ENCODE results near the gene CEACAM19. TPM values are rescaled to one million over a fixed set of nuclear protein-coding genes. Genes with fewer than 3 reads are reported as not detected.
"Not testable (repeated sequence)": the region's sequence is repeated elsewhere in the genome, so short reads cannot be mapped to it uniquely, and the experiment has no call there.

CEACAM19 gene
- total RNA-seq, 1 experiment from 2014 or later, result 1.2 TPM

GRCh38 chr19:44623626-44624025, 47.7 kb upstream of the CEACAM19 start:
- CTCF ChIA-PET, result no interaction called here
- intact Hi-C loops (cut with micrococcal nuclease; ENCODE audit: unreplicated experiment) (no loop called here), in situ Hi-C loops (cut with HindIII; ENCODE audit: low pct_unique_long_range_greater_than_20kb, low sequenced_read_pairs) (no loop called here)
- no peaks in the 10 kb centered on the region for H3K36me3 ChIP-seq (ENCODE audit: control insufficient read depth, insufficient read depth, low read length)
- TF ChIP-seq POLR2AphosphoS5 (IDR thresholded peaks at IDR 0.05; ENCODE audit: low read depth, low read length) (no peak), TCF7L2 (IDR thresholded peaks at IDR 0.05; ENCODE audit: low read depth, low read length) (no peak), SIN3A (IDR thresholded peaks at IDR 0.05; ENCODE audit: borderline replicate concordance, insufficient read depth, low read depth, low read length) (no peak)
- TF ChIP-seq, protein P1, sequence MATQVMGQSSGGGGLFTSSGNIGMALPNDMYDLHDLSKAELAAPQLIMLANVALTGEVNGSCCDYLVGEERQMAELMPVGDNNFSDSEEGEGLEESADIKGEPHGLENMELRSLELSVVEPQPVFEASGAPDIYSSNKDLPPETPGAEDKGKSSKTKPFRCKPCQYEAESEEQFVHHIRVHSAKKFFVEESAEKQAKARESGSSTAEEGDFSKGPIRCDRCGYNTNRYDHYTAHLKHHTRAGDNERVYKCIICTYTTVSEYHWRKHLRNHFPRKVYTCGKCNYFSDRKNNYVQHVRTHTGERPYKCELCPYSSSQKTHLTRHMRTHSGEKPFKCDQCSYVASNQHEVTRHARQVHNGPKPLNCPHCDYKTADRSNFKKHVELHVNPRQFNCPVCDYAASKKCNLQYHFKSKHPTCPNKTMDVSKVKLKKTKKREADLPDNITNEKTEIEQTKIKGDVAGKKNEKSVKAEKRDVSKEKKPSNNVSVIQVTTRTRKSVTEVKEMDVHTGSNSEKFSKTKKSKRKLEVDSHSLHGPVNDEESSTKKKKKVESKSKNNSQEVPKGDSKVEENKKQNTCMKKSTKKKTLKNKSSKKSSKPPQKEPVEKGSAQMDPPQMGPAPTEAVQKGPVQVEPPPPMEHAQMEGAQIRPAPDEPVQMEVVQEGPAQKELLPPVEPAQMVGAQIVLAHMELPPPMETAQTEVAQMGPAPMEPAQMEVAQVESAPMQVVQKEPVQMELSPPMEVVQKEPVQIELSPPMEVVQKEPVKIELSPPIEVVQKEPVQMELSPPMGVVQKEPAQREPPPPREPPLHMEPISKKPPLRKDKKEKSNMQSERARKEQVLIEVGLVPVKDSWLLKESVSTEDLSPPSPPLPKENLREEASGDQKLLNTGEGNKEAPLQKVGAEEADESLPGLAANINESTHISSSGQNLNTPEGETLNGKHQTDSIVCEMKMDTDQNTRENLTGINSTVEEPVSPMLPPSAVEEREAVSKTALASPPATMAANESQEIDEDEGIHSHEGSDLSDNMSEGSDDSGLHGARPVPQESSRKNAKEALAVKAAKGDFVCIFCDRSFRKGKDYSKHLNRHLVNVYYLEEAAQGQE (IDR thresholded peaks at IDR 0.05; ENCODE audit: insufficient read depth in 1 of 2, low read depth in 2 of 2, low read length in 1 of 2), result no peak
- TF ChIP-seq, protein P2, sequence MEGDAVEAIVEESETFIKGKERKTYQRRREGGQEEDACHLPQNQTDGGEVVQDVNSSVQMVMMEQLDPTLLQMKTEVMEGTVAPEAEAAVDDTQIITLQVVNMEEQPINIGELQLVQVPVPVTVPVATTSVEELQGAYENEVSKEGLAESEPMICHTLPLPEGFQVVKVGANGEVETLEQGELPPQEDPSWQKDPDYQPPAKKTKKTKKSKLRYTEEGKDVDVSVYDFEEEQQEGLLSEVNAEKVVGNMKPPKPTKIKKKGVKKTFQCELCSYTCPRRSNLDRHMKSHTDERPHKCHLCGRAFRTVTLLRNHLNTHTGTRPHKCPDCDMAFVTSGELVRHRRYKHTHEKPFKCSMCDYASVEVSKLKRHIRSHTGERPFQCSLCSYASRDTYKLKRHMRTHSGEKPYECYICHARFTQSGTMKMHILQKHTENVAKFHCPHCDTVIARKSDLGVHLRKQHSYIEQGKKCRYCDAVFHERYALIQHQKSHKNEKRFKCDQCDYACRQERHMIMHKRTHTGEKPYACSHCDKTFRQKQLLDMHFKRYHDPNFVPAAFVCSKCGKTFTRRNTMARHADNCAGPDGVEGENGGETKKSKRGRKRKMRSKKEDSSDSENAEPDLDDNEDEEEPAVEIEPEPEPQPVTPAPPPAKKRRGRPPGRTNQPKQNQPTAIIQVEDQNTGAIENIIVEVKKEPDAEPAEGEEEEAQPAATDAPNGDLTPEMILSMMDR (IDR thresholded peaks at IDR 0.05), result no peak
- no peaks in the 10 kb centered on the region for H3K27me3 ChIP-seq (ENCODE audit: control insufficient read depth, insufficient read depth, low read length)
- no peak overlapping the region for H3K4me3 ChIP-seq (ENCODE audit: low read depth in 2 of 2, low read length in 2 of 2)
- DNase-seq (ENCODE audit: low read depth, low spot score) (no peak), ATAC-seq (no peak)
- H3K4me1 ChIP-seq (ENCODE audit: control insufficient read depth, insufficient read depth, low read length), result no peaks in the 10 kb centered on the region
- no TSS peak for BruUV-seq (replicated peaks)
- H3K9me3 ChIP-seq (ENCODE audit: control insufficient read depth, insufficient read depth, low read depth, low read length), result no peaks in the 10 kb centered on the region
- POLR2A ChIA-PET, result no interaction called here
- no peak overlapping the region for H3K27ac ChIP-seq (ENCODE audit: low read length)

GRCh38 chr19:44624840-44625354, 46.4 kb upstream of the CEACAM19 start:
- in situ Hi-C loops (cut with HindIII; ENCODE audit: low pct_unique_long_range_greater_than_20kb, low sequenced_read_pairs), result no loop called here
- H3K27me3 ChIP-seq (ENCODE audit: control insufficient read depth, insufficient read depth, low read length), result no peaks in the 10 kb centered on the region

GRCh38 chr19:44625637-44626036, 45.6 kb upstream of the CEACAM19 start:
- CTCF ChIA-PET; H3K36me3 ChIP-seq (ENCODE audit: control insufficient read depth, insufficient read depth, low read length); H3K27me3 ChIP-seq (ENCODE audit: control insufficient read depth, insufficient read depth, low read length); H3K4me1 ChIP-seq (ENCODE audit: control insufficient read depth, insufficient read depth, low read length); ATAC-seq; intact Hi-C loops (cut with micrococcal nuclease; ENCODE audit: unreplicated experiment); H3K4me3 ChIP-seq (ENCODE audit: low read depth in 2 of 2, low read length in 2 of 2); in situ Hi-C loops (cut with HindIII; ENCODE audit: low pct_unique_long_range_greater_than_20kb, low sequenced_read_pairs); H3K9me3 ChIP-seq (ENCODE audit: control insufficient read depth, insufficient read depth, low read depth, low read length); DNase-seq (ENCODE audit: low read depth, low spot score); H3K27ac ChIP-seq (ENCODE audit: low read length); BruUV-seq (replicated peaks): not testable (repeated sequence)
- POLR2A ChIA-PET, result interaction anchor here (0.6 kb wide), 1 partner anchor 313 kb away, joined by 3 read pairs; no protein-coding TSS in a partner anchor

More at GRCh38 chr19:44624840-44625354, 46.4 kb upstream of the CEACAM19 start:
- Histone ChIP-seq H3K27ac (ENCODE audit: low read length) (no peak overlapping the region), H3K36me3 (ENCODE audit: control insufficient read depth, insufficient read depth, low read length) (no peaks in the 10 kb centered on the region), H3K4me3 (ENCODE audit: low read depth in 2 of 2, low read length in 2 of 2) (no peak overlapping the region), H3K9me3 (ENCODE audit: control insufficient read depth, insufficient read depth, low read depth, low read length) (no peaks in the 10 kb centered on the region), H3K4me1 (ENCODE audit: control insufficient read depth, insufficient read depth, low read length) (no peaks in the 10 kb centered on the region)
- ChIA-PET CTCF (interaction anchor here (0.5 to 0.7 kb wide), 2 partner anchors 149 to 230 kb away, joined by 3 to 4 read pairs; no protein-coding TSS in a partner anchor), POLR2A (interaction anchor here (0.6 kb wide), 1 partner anchor 313 kb away, joined by 3 read pairs; no protein-coding TSS in a partner anchor)
- no peak for TF ChIP-seq POLR2AphosphoS5 (IDR thresholded peaks at IDR 0.05; ENCODE audit: low read depth, low read length)
- TF ChIP-seq, protein P2 (IDR thresholded peaks at IDR 0.05), result no peak
- no peak for TF ChIP-seq TCF7L2 (IDR thresholded peaks at IDR 0.05; ENCODE audit: low read depth, low read length)
- TF ChIP-seq, protein P1 (IDR thresholded peaks at IDR 0.05; ENCODE audit: insufficient read depth in 1 of 2, low read depth in 2 of 2, low read length in 1 of 2), result no peak
- DNase-seq (ENCODE audit: low read depth, low spot score) (no peak), ATAC-seq (no peak)
- no TSS peak for BruUV-seq (replicated peaks)
- intact Hi-C loops (cut with micrococcal nuclease; ENCODE audit: unreplicated experiment), result no loop called here
